H54 (cell line): ENCODE measurements around the gene OTOP1.
A peak's percentile ranks its signal among the peaks of the same experiment; 100 is the strongest.
"Not testable (repeated sequence)": the region's sequence is repeated elsewhere in the genome, so short reads cannot be mapped to it uniquely, and the experiment has no call there.

Experiments
- DNase-seq: peaks from one replicate; pipeline ENCODE4 v3.0.0; 2011; ENCODE audit warnings: low spot score, mixed read lengths; ENCODE audit not compliant: insufficient read length
- FAIRE-seq: peaks from 3 replicates; lab custom pipeline; 2011; peaks lifted over from hg19 to GRCh38; lab: Jason Lieb, UNC
- POLR2A ChIP-seq: IDR thresholded peaks from 2 replicates; pipeline ENCODE4 v1.6.1; 2011; ENCODE audit warnings: low read depth, mild to moderate bottlenecking, low read length

Gene OTOP1

GRCh38 chr4:4226606-4227438 is at the start of gene OTOP1:
Gene OTOP1 (minus strand): TSS chr4:4226929. CDS start chr4:4226864, 65 bp downstream.
- DNase-seq (no peak), FAIRE-seq (no peak)
- no peak for TF ChIP-seq POLR2A

- FAIRE-seq: no peak
- TF ChIP-seq POLR2A: no peak
These were observed 47.5 kb upstream of the OTOP1 start for GRCh38 chr4:4274226-4274625.

GRCh38 chr4:4271912-4272311 is 45.2 kb upstream of the OTOP1 start:
- FAIRE-seq: no peak
- TF ChIP-seq POLR2A: no peak
- DNase-seq: no peak

More at GRCh38 chr4:4274226-4274625, 47.5 kb upstream of the OTOP1 start:
- no peak for DNase-seq

- TF ChIP-seq POLR2A: no peak
These were observed 43.8 kb upstream of the OTOP1 start for GRCh38 chr4:4270529-4270928.

GRCh38 chr4:4269856-4270255 is 43.1 kb upstream of the OTOP1 start:
- no peak for DNase-seq
- TF ChIP-seq POLR2A: no peak
- peak; percentile 65 for FAIRE-seq

More at GRCh38 chr4:4270529-4270928, 43.8 kb upstream of the OTOP1 start:
- FAIRE-seq (no peak), DNase-seq (no peak)

GRCh38 chr4:4269331-4269731 is 42.6 kb upstream of the OTOP1 start:
- TF ChIP-seq POLR2A: no peak
- no peak for FAIRE-seq
- no peak for DNase-seq

- no peak for TF ChIP-seq POLR2A
- FAIRE-seq: no peak
These were observed 42.0 kb upstream of the OTOP1 start for GRCh38 chr4:4268776-4269175.

GRCh38 chr4:4267981-4268380 is 41.3 kb upstream of the OTOP1 start:
- no peak for TF ChIP-seq POLR2A
- no peak for DNase-seq
- no peak for FAIRE-seq

More at GRCh38 chr4:4268776-4269175, 42.0 kb upstream of the OTOP1 start:
- no peak for DNase-seq

GRCh38 chr4:4260185-4260751 is 33.5 kb upstream of the OTOP1 start:
- no peak for TF ChIP-seq POLR2A
- DNase-seq (peak; percentile 34), FAIRE-seq (peak; percentile 11)

GRCh38 chr4:4259484-4260100 is 32.9 kb upstream of the OTOP1 start:
- no peak for DNase-seq
- FAIRE-seq: no peak
- no peak for TF ChIP-seq POLR2A

GRCh38 chr4:4257705-4258104 is 31.0 kb upstream of the OTOP1 start:
- FAIRE-seq, DNase-seq: not testable (repeated sequence)

- FAIRE-seq: no peak
- DNase-seq: no peak
- TF ChIP-seq POLR2A: no peak
These were observed 30.1 kb upstream of the OTOP1 start for GRCh38 chr4:4256799-4257198.

- DNase-seq (no peak), FAIRE-seq (no peak)
- TF ChIP-seq POLR2A: no peak
These were observed 27.9 kb upstream of the OTOP1 start for GRCh38 chr4:4254666-4255065.

GRCh38 chr4:4254199-4254598 is 27.5 kb upstream of the OTOP1 start:
- FAIRE-seq (no peak), DNase-seq (no peak)
- no peak for TF ChIP-seq POLR2A
